Nephron progenitor cell (in vitro differentiated cells): ENCODE data around the gene LAMB4.

Source experiments
- DNase-seq: peaks from one replicate; pipeline ENCODE4 v3.0.0; 2021
- H3K27ac Mint-ChIP-seq: 2 replicates; pipeline ENCODE4 v1.8.0; 2021; ENCODE audit warnings: mild to moderate bottlenecking, moderate library complexity, mixed read lengths
- H3K27me3 Mint-ChIP-seq: 2 replicates; pipeline ENCODE4 v1.8.0; 2021; ENCODE audit warnings: mild to moderate bottlenecking, low read depth, mixed read lengths; ENCODE audit not compliant: poor library complexity
- H3K36me3 Mint-ChIP-seq: 2 replicates; pipeline ENCODE4 v1.8.0; 2021; ENCODE audit warnings: low read depth, mixed read lengths
- H3K4me1 Mint-ChIP-seq: 2 replicates; pipeline ENCODE4 v1.8.0; 2021; ENCODE audit warnings: mixed read lengths
- H3K4me3 Mint-ChIP-seq: 2 replicates; pipeline ENCODE4 v1.8.0; 2021; ENCODE audit warnings: mild to moderate bottlenecking, moderate library complexity, mixed read lengths
- H3K9me3 Mint-ChIP-seq: 2 replicates; pipeline ENCODE4 v1.8.0; 2021; ENCODE audit warnings: mild to moderate bottlenecking, moderate library complexity, mixed read lengths
- TF ChIP-seq, protein P1 (sequence below): fragments of 200-600 bp; sonication (generic); IDR thresholded peaks from 2 replicates; pipeline ENCODE4 v1.5.0; 2021; ENCODE audit warnings: antibody characterized with exemption

Gene LAMB4, protein sequence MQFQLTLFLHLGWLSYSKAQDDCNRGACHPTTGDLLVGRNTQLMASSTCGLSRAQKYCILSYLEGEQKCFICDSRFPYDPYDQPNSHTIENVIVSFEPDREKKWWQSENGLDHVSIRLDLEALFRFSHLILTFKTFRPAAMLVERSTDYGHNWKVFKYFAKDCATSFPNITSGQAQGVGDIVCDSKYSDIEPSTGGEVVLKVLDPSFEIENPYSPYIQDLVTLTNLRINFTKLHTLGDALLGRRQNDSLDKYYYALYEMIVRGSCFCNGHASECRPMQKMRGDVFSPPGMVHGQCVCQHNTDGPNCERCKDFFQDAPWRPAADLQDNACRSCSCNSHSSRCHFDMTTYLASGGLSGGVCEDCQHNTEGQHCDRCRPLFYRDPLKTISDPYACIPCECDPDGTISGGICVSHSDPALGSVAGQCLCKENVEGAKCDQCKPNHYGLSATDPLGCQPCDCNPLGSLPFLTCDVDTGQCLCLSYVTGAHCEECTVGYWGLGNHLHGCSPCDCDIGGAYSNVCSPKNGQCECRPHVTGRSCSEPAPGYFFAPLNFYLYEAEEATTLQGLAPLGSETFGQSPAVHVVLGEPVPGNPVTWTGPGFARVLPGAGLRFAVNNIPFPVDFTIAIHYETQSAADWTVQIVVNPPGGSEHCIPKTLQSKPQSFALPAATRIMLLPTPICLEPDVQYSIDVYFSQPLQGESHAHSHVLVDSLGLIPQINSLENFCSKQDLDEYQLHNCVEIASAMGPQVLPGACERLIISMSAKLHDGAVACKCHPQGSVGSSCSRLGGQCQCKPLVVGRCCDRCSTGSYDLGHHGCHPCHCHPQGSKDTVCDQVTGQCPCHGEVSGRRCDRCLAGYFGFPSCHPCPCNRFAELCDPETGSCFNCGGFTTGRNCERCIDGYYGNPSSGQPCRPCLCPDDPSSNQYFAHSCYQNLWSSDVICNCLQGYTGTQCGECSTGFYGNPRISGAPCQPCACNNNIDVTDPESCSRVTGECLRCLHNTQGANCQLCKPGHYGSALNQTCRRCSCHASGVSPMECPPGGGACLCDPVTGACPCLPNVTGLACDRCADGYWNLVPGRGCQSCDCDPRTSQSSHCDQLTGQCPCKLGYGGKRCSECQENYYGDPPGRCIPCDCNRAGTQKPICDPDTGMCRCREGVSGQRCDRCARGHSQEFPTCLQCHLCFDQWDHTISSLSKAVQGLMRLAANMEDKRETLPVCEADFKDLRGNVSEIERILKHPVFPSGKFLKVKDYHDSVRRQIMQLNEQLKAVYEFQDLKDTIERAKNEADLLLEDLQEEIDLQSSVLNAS (N-terminal part only)

DNA sequence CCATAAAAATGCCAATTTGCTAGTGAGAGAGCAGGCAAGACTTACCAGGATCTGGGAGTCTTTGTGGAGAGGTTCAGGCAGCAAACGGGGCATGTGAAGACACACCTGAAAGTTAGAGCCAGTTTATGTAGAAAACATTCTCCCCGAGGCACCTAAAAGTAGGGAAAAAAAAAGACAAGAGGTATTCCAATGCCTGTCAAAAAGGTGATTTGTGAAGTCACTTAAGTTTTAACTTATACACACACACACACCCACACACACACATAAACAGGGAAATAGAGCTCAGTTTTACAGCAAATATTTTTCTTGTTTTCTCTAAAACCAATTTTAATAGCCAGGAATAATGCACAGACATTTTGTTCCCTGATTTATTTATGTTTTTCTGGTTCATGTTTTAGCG lies at the start of gene LAMB4:
LAMB4 (minus strand) TSS at position 101 of the 400 bp plus-strand sequence. CDS start 7,197 bp downstream, outside the sequence.
- H3K27me3 Mint-ChIP-seq: peaks cover 6% of the 10 kb centered on the region
- H3K27ac Mint-ChIP-seq: no peak within 1 kb of the TSS
- no peaks in the 10 kb centered on the region for H3K36me3 Mint-ChIP-seq
- no peak within 1 kb of the TSS for H3K4me3 Mint-ChIP-seq
- DNase-seq: no peak
- no peaks in the 10 kb centered on the region for H3K9me3 Mint-ChIP-seq
- no peaks in the 10 kb centered on the region for H3K4me1 Mint-ChIP-seq
- TF ChIP-seq, protein P1, sequence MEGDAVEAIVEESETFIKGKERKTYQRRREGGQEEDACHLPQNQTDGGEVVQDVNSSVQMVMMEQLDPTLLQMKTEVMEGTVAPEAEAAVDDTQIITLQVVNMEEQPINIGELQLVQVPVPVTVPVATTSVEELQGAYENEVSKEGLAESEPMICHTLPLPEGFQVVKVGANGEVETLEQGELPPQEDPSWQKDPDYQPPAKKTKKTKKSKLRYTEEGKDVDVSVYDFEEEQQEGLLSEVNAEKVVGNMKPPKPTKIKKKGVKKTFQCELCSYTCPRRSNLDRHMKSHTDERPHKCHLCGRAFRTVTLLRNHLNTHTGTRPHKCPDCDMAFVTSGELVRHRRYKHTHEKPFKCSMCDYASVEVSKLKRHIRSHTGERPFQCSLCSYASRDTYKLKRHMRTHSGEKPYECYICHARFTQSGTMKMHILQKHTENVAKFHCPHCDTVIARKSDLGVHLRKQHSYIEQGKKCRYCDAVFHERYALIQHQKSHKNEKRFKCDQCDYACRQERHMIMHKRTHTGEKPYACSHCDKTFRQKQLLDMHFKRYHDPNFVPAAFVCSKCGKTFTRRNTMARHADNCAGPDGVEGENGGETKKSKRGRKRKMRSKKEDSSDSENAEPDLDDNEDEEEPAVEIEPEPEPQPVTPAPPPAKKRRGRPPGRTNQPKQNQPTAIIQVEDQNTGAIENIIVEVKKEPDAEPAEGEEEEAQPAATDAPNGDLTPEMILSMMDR: no peak

DNA sequence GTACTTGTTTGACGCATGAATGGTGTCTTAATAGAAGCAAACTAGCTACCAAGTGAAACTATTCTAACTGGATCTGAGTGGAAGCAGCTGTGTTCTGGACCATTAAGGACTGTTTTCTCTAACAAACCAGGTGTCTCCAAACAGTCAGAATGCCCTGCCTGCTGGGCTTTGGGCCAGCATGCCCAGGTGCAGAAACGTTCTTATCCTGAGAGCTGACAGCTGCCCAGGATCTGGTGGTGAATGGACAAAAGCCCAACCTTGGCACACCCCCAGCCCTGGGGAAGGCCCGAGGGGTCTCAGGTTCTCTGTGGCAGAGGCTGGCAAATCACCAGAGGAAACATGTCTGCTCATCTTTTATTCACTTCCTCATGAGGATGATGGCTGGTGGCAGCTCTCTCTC lies 48.2 kb upstream of the LAMB4 start:
- Mint-ChIP-seq H3K36me3 (no peaks in the 10 kb centered on the region), H3K4me1 (peaks cover 21% of the 10 kb centered on the region), H3K27ac (no peak overlapping the region), H3K9me3 (no peaks in the 10 kb centered on the region), H3K4me3 (no peak overlapping the region), H3K27me3 (no peaks in the 10 kb centered on the region)
- no peak for DNase-seq
- TF ChIP-seq, protein P1: no peak

DNA sequence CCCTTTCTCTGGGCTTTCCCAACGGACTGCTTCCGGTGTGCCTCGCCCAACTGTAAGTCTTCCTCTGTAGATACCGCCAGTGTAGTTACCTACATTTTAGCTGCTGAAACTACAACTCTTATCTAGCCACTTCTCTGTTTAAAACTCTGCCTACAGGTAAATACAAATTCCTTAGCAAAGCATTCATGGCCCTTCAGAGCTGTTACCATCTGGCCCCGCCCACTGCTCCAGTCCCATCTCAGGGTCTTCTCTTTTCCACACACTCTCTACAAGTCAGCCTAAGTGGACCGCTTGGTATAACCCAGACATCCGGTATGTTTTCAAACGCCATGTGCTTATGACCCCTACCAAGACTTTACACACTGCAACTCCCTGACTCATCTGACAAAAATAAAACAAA lies 41.0 kb upstream of the LAMB4 start:
- peaks cover 5% of the 10 kb centered on the region for H3K27me3 Mint-ChIP-seq
- no peak overlapping the region for H3K27ac Mint-ChIP-seq
- DNase-seq: no peak
- H3K4me3 Mint-ChIP-seq: no peak overlapping the region
- TF ChIP-seq, protein P1: no peak
- no peaks in the 10 kb centered on the region for H3K4me1 Mint-ChIP-seq
- H3K36me3 Mint-ChIP-seq: no peaks in the 10 kb centered on the region
- no peaks in the 10 kb centered on the region for H3K9me3 Mint-ChIP-seq

DNA sequence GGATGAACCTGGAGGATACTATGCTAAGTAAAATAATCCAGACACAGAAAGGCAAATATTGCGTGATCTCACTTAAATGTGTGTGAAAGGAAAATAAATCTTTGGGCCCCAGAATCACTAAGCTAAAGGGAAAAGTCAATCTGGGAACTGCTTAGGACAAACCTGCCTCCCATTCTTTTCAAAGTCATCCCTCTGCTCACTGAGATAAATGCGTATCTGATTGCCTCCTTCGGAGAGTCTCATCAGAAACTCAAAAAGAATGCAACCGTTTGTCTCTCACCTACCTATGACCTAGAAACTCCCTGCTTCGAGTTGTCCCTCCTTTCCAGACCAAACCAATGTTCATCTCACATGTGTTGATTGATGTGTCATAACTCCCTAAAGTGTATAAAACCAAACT lies 40.1 kb upstream of the LAMB4 start:
- no peak overlapping the region for H3K4me3 Mint-ChIP-seq
- no peaks in the 10 kb centered on the region for H3K36me3 Mint-ChIP-seq
- H3K9me3 Mint-ChIP-seq: no peaks in the 10 kb centered on the region
- H3K27me3 Mint-ChIP-seq: peaks cover 5% of the 10 kb centered on the region
- no peak for DNase-seq
- no peaks in the 10 kb centered on the region for H3K4me1 Mint-ChIP-seq
- TF ChIP-seq, protein P1: no peak
- H3K27ac Mint-ChIP-seq: no peak overlapping the region

DNA sequence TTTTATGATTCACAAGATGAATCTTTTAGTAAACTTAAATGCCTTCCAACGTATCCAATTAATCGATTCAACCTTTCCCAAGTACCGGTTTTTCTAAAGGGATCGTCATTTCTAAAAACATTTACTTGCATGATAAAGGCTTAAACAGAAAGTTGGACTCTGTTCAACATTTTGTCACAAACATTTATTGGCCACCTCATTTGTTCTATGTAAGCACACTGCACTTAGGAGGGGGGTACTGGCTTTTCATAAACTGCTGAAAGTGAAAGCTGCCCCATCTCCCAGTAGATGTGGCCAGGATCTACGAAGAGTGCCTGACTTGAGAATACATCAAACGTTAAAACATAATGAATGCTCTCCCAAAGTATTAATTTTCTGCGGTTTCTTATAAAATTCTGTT lies 37.3 kb upstream of the LAMB4 start:
- Mint-ChIP-seq H3K27ac (no peak overlapping the region), H3K4me3 (no peak overlapping the region), H3K27me3 (peaks cover 5% of the 10 kb centered on the region), H3K4me1 (no peaks in the 10 kb centered on the region), H3K36me3 (no peaks in the 10 kb centered on the region), H3K9me3 (no peaks in the 10 kb centered on the region)
- TF ChIP-seq, protein P1: no peak
- DNase-seq: no peak
